Thoracic aorta (tissue), 2 donors: Measurements from ENCODE around the gene SNCA. TPM values are rescaled to one million over a fixed set of nuclear protein-coding genes. Genes with fewer than 3 reads are reported as not detected.

Experiments
- ATAC-seq: fragments of 150-250 bp; one replicate; pipeline ENCODE4 v1.8.0; 2017; ENCODE audit warnings: low read depth; ENCODE audit not compliant: insufficient number of reproducible peaks, low FRiP score
- DNase-seq: peaks from one replicate; pipeline ENCODE4 v3.0.0-alpha.2; 2020; ENCODE audit warnings: low spot score
- H3K27ac ChIP-seq, 2 donors: fragments of 200-600 bp; sonication (generic); 1 replicate in 1 of 2; 2 replicates in 1 of 2; pipeline ENCODE4 v1.5.1; 2016; ENCODE audit warnings: mild to moderate bottlenecking in 2 of 2, moderate library complexity in 2 of 2
- H3K27me3 ChIP-seq: fragments of 200-600 bp; sonication (generic); replicated peaks from 2 replicates; pipeline ENCODE4 v1.6.0; 2016; ENCODE audit warnings: mild to moderate bottlenecking; ENCODE audit not compliant: insufficient read depth
- H3K36me3 ChIP-seq: fragments of 200-600 bp; sonication (generic); one replicate; pipeline ENCODE4 v1.5.1; 2016
- H3K4me1 ChIP-seq, 2 donors: fragments of 200-600 bp; sonication (generic); 1 replicate in 1 of 2; 2 replicates in 1 of 2; pipeline versions ENCODE4 v1.5.1 to v1.6.0; 2016; ENCODE audit warnings: low read depth in 2 of 2, mild to moderate bottlenecking in 1 of 2; ENCODE audit not compliant: control insufficient read depth in 1 of 2
- H3K4me3 ChIP-seq: fragments of 200-600 bp; sonication (generic); 2 replicates; pipeline ENCODE4 v1.5.1; 2016; ENCODE audit warnings: mild to moderate bottlenecking
- H3K9me3 ChIP-seq: fragments of 200-600 bp; sonication (generic); 2 replicates; pipeline ENCODE4 v1.5.1; 2016
- total RNA-seq, 2 donors: library from RNA; depleted of rRNA; stranded (reverse); fragments of >200 nt; gene quantifications; one replicate each; pipeline versions ENCODE4 v1.1.0 to v1.2.3, GENCODE V29; 2016
- TF ChIP-seq, protein P1 (sequence below): fragments of 200-600 bp; sonication (generic); IDR thresholded peaks from one replicate; pipeline ENCODE4 v1.5.1; 2019; ENCODE audit warnings: antibody characterized with exemption

SNCA gene
- total RNA-seq, 2 donors from 2014 or later, result 1.5 to 14.3 TPM

GRCh38 chr4:89741768-89742167 is 95.2 kb downstream of the SNCA start:
- Histone ChIP-seq H3K27ac (no peak overlapping the region), H3K9me3 (no peaks in the 10 kb centered on the region), H3K4me3 (no peak overlapping the region), H3K36me3 (no peaks in the 10 kb centered on the region), H3K27me3 (no peaks in the 10 kb centered on the region), H3K4me1 (no peaks in the 10 kb centered on the region)
- no peak for ATAC-seq
- TF ChIP-seq, protein P1, sequence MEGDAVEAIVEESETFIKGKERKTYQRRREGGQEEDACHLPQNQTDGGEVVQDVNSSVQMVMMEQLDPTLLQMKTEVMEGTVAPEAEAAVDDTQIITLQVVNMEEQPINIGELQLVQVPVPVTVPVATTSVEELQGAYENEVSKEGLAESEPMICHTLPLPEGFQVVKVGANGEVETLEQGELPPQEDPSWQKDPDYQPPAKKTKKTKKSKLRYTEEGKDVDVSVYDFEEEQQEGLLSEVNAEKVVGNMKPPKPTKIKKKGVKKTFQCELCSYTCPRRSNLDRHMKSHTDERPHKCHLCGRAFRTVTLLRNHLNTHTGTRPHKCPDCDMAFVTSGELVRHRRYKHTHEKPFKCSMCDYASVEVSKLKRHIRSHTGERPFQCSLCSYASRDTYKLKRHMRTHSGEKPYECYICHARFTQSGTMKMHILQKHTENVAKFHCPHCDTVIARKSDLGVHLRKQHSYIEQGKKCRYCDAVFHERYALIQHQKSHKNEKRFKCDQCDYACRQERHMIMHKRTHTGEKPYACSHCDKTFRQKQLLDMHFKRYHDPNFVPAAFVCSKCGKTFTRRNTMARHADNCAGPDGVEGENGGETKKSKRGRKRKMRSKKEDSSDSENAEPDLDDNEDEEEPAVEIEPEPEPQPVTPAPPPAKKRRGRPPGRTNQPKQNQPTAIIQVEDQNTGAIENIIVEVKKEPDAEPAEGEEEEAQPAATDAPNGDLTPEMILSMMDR, result no peak
- DNase-seq, result no peak

DNA sequence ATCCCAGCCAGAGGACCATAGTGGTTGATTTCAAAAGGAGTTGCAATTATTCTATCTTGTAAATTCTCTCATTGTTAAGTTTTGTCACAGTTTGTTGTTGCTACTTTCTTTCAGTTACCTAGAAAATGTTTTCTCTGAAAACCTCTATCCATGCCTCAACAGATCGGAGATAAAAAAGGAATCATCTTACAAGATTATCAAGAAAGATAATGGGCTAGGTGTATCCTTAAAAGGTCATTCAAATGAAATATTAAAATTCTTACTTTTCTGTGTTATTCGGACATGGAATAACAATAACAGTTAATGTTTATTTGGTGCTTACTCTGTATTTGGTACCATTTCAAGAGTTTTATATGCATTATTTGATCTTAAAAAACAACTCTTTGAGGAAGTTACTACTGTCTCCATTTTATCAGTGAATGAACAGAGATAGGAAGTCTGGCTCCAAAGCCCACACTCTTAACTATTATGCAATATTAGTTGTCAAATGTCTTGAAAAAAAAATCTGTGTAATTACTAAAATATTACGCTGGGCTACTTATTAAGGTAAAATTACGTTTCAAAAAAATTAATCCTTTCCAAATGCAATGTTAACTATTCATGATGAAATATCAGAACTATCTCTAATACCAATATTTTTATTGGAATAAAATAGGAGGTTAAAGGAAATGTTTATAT is 97.5 kb downstream of the SNCA start:
- no peak overlapping the region for H3K27ac ChIP-seq
- no peak overlapping the region for H3K4me3 ChIP-seq
- no peaks in the 10 kb centered on the region for H3K36me3 ChIP-seq
- H3K9me3 ChIP-seq, result no peaks in the 10 kb centered on the region
- DNase-seq (no peak), ATAC-seq (no peak)
- H3K4me1 ChIP-seq, result no peaks in the 10 kb centered on the region
- H3K27me3 ChIP-seq, result no peaks in the 10 kb centered on the region
- TF ChIP-seq, protein P1, result no peak

- TF ChIP-seq, protein P1, result no peak
- Histone ChIP-seq H3K36me3 (no peaks in the 10 kb centered on the region), H3K4me3 (no peak overlapping the region), H3K27ac (no peak overlapping the region), H3K9me3 (no peaks in the 10 kb centered on the region), H3K27me3 (no peaks in the 10 kb centered on the region), H3K4me1 (no peaks in the 10 kb centered on the region)
- DNase-seq (no peak), ATAC-seq (no peak)
Measured at GRCh38 chr4:89737888-89738287, 99.1 kb downstream of the SNCA start.

- no peaks in the 10 kb centered on the region for H3K9me3 ChIP-seq
- no peaks in the 10 kb centered on the region for H3K36me3 ChIP-seq
- H3K27ac ChIP-seq, result no peak overlapping the region
- no peak for ATAC-seq
- H3K27me3 ChIP-seq, result no peaks in the 10 kb centered on the region
- H3K4me1 ChIP-seq, result no peaks in the 10 kb centered on the region
- TF ChIP-seq, protein P1, result no peak
- no peak for DNase-seq
- H3K4me3 ChIP-seq, result no peak overlapping the region
Measured at GRCh38 chr4:89733946-89734345, 103.0 kb downstream of the SNCA start.

- H3K4me1 ChIP-seq, result no peaks in the 10 kb centered on the region
- H3K27me3 ChIP-seq, result no peaks in the 10 kb centered on the region
- H3K4me3 ChIP-seq, result no peak overlapping the region
- no peak for DNase-seq
- H3K36me3 ChIP-seq, result no peaks in the 10 kb centered on the region
- ATAC-seq, result no peak
- H3K9me3 ChIP-seq, result no peaks in the 10 kb centered on the region
- TF ChIP-seq, protein P1, result no peak
- H3K27ac ChIP-seq, result no peak overlapping the region
Measured at GRCh38 chr4:89727238-89727637, 109.7 kb downstream of the SNCA start.
